GM19452 (cell line): Measurements from ENCODE around the gene DDX41.
"Not testable (repeated sequence)": the region's sequence is repeated elsewhere in the genome, so short reads cannot be mapped to it uniquely, and the experiment has no call there.

Experiments used
- ATAC-seq: cut with Tn5 transposase; IDR thresholded peaks from one replicate; pipeline ENCODE4 v1.9.1; 2021; ENCODE audit not compliant: unreplicated experiment

DDX41 gene

GRCh38 chr5:177537389-177538361 is 20.9 kb upstream of the DDX41 start:
- ATAC-seq: no peak

DNA sequence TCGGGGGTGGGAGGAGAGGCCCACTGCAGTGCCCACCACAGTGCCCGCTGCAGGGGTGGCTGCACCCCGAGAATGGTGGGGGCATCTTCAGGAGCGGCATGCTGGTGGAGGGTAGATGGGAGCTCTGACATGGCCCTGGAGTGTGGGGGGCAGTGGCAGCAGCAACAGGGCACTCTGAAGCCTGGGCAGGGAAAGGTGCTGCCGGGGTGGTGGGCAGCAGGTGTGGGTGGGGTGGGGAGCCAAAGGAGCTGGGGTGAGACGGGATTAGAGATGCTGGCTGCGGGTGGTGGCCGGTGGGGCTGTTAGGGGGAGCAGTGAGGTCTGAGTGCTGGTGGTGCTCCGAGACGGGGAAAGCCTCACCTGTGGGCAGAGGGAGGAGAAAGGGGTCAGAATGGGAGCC is 19.6 kb upstream of the DDX41 start:
- ATAC-seq: no peak

DNA sequence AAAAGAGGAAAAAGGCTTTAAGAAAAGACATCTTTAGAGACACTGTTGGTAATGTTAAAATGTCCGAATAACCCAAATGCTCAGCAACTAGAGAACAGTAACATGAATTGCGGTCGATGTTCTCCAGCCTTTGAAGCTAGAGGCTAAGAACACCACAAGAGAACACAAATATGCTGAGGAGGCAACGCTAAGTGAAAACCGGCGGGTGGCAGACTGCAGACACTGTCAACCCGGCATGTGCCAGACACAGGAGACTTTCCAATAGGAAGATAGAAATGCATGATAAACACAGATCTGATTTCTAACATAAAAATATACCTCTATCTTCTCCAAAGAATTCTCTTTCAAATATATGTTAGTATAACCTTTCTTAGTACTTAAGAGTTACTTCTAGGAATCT is 18.4 kb upstream of the DDX41 start:
- ATAC-seq: no peak

GRCh38 chr5:177534433-177534832 is 17.7 kb upstream of the DDX41 start:
- not testable (repeated sequence) for ATAC-seq

DNA sequence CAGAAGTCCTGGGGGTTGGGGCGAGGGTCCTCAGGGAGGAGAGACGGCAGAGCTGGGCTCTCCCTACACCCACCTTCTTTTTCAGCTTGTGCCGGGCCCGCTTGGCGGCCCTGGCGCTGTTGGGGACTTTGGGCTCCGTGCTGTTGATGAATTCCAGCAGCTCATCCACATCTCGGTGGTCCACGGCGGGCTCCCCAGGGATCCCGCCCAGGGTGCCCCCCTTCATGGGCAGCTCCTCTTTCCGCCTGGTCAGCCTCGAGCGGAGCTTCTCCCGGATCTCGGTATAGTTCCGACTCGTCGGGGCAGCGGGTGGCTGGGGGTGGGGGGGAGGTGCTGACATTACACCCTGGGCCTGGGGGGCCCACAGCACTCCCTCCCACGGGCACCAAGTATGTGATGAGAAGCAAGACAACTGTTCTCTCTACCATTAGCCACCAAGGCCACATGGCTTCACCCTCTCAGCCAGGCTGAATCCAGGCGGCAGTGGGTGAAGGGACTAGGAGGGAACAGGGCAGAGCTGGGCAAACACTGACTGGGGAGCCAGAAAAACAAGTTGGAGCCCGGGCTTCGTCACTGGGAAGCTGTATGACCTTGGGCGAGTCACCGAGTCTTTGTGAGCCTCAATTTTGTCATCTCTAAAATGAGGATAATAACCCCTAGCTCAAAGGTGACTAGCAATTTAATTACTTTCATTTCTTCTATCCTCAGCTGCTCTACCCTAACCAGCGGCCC is 14.6 kb upstream of the DDX41 start:
- no peak for ATAC-seq

GRCh38 chr5:177530638-177531037 is 13.9 kb upstream of the DDX41 start:
- no peak for ATAC-seq

- ATAC-seq: no peak
Observed at GRCh38 chr5:177529247-177530203, 12.8 kb upstream of the DDX41 start.

- no peak for ATAC-seq
Observed at GRCh38 chr5:177528631-177529030, 11.9 kb upstream of the DDX41 start.

- no peak for ATAC-seq
Observed at GRCh38 chr5:177527595-177527994, 10.8 kb upstream of the DDX41 start.

- ATAC-seq: no peak
Observed at GRCh38 chr5:177526791-177527190, 10.0 kb upstream of the DDX41 start.

- no peak for ATAC-seq
Observed at GRCh38 chr5:177526191-177526590, 9.4 kb upstream of the DDX41 start.

DNA sequence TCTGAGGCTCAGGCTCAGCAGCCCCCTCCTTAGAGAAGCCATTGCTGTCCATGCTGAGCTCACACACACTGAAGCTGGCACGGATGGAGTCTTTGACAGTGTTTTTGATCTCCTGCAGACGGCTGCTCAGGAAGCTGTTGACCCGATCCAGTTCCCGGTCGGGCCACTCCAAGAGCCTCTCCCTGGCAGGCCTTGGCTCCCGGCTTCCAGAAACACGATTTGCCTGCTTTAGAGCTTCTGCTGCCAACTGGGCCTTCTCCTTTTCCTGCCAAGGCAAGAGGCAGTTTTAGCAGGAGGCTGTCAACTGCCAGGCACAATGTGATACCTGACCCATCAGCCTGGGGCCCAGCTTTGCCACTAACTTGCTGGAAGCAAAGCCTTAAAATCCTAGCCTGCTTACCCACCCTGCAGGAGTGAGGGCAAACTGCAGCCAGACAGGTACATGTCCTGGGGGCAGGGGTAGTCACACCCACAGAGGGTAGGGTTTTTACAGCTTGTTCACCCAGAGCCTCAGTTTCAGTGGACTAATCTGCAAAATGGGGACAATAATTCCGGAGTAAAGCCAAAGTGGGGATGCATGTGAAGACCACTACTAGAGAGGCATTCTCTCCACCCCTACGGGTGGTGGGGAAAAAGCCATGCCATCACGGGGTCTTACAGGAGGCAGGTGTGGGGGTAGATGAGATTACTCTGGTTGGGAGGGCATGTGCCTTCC is 8.3 kb upstream of the DDX41 start:
- no peak for ATAC-seq

- ATAC-seq: no peak
Observed at GRCh38 chr5:177524539-177524900, 7.8 kb upstream of the DDX41 start.

DNA sequence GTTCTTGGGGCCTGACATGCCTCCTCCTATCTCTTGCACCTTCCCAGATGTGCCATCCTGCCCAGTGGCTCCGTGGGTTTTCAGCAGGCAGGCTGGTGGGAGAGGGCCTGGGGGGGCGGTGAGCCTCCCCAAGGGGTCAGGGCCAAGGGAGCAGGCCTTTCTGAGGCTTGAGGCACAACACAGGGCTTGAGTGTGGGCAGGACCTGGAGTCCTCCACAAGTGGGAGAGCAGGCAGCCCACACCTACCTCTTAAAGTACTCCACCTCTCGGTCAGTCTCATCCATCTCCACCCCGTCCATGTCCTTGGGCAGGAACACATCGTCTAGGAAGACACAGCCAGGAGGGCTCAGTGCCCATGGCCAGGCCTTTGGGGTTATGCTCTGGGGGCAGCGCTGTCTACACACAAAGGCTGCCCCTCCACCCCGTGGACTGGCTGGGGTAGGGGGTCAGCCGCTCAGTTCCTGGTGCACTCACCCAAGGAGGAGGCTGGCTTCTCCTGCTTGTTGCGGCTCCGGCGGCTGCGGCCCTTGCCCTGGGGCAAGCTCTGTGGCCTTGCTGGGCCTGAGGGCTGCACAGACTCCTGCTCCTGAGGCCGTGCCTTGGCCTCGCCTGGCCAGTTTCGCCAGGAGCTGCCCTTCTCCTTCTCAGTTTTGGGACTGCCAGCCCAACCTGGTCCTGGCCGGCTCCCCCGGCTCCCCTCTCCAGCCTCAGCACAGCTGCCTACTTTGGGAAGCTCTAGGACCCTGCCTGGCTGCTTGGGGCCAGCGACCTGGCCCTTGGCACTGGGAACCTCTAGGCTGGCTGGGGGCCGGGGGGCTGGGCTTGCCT is 7.2 kb upstream of the DDX41 start:
- ATAC-seq: no peak

GRCh38 chr5:177520916-177521513 is 4.3 kb upstream of the DDX41 start:
- no peak for ATAC-seq

GRCh38 chr5:177520271-177520670 is 3.5 kb upstream of the DDX41 start:
- ATAC-seq: no peak

DNA sequence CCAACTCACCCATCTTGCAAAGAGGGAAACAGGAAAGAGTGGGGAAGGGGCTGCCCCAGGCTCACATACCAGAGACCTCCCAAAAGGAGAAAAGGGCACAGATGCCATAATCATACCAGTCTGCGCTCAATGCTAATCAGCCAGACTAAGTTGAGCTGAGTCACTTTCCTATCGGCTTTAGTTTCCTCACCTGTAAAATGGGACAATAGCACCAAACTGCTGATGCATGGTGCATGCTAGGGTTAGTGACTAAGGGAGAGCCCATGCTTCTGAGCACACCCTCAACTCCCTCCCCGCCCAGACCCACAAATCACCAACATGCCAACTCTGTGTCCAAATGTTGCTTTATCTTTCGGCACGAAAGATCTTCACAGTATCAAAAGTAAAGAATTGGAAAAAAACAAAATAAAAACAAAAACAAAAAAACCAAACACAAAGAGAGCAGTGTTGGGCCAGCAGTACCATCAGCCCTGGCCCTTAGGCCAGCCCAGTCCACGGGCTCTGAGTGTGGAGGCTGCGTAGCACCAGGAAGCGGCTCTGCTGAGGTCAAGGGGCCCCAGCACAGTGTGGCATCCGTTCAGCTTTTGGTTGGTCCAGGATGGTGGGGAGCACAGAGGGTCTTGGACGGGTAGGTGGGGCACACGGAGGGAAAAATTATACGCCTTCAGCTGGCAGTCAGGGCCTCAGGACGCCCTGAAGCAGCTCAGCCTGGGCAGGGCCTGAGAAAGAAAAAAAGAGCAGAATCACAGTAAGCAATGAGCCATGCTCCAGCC is 2.9 kb upstream of the DDX41 start:
- ATAC-seq: no peak

DNA sequence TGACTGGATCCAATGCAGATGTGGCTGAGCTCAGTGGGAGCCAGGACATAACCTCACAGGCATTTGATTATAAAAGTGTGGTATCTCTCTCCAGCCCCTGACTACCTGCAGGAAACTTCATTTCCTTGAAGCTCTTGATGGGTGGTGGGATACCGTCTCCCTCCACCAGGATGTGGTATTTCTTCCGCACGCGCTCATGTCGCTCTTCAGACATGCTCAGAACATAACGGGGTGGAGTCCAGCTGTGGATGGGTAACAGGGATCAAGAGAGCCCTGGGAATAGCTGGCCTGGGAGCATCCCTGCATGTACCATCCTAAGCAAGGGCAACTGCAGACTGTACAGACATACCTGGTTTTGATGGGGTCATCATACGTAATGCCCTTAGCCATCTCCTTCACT is 1.2 kb downstream of the DDX41 start:
- ATAC-seq: no peak
